Measurements from ENCODE around the gene RORC.
A peak's percentile ranks its signal among the peaks of the same experiment; 100 is the strongest.
"Not testable (repeated sequence)": the region's sequence is repeated elsewhere in the genome, so short reads cannot be mapped to it uniquely, and the experiment has no call there.

The RORC gene

GRCh38 chr1:151831605-151832004, at the start of gene RORC:
Gene RORC (minus strand): TSS chr1:151831802. CDS start chr1:151831764, 38 bp downstream.
- DNase-seq = peak in 1 of 56 donors; percentile 18

GRCh38 chr1:151875419-151876097, 44.0 kb upstream of the RORC start:
- DNase-seq = no peak

GRCh38 chr1:151872776-151873175, 41.2 kb upstream of the RORC start:
- not testable (repeated sequence) for DNase-seq

- no peak for DNase-seq
Measured at GRCh38 chr1:151871284-151872030, 39.9 kb upstream of the RORC start.

GRCh38 chr1:151868486-151868885, 36.9 kb upstream of the RORC start:
- DNase-seq = no peak

GRCh38 chr1:151867765-151868411, 36.3 kb upstream of the RORC start:
- peak in 2 of 56 donors; percentile 8 to 9 for DNase-seq

- DNase-seq = no peak
Measured at GRCh38 chr1:151867321-151867720, 35.7 kb upstream of the RORC start.

- no peak for DNase-seq
Measured at GRCh38 chr1:151864411-151864810, 32.8 kb upstream of the RORC start.

- DNase-seq = no peak
Measured at GRCh38 chr1:151862604-151863003, 31.0 kb upstream of the RORC start.

GRCh38 chr1:151860504-151861187, 29.0 kb upstream of the RORC start:
- DNase-seq = no peak

- no peak for DNase-seq
Measured at GRCh38 chr1:151859891-151860293, 28.3 kb upstream of the RORC start.

- no peak for DNase-seq
Measured at GRCh38 chr1:151858886-151859665, 27.5 kb upstream of the RORC start.

- no peak for DNase-seq
Measured at GRCh38 chr1:151858030-151858746, 26.6 kb upstream of the RORC start.

- no peak for DNase-seq
Measured at GRCh38 chr1:151855933-151856332, 24.3 kb upstream of the RORC start.

GRCh38 chr1:151855516-151855915, 23.9 kb upstream of the RORC start:
- DNase-seq = not testable (repeated sequence)

- DNase-seq = no peak
Measured at GRCh38 chr1:151854658-151855057, 23.1 kb upstream of the RORC start.

GRCh38 chr1:151853411-151853943, 21.9 kb upstream of the RORC start, which contains the start of gene THEM5:
Gene THEM5 (minus strand): TSS chr1:151853712. CDS start chr1:151853565, 147 bp downstream.
- no peak for DNase-seq

GRCh38 chr1:151852733-151853132, 21.1 kb upstream of the RORC start:
- DNase-seq = no peak

GRCh38 chr1:151851886-151852285, 20.3 kb upstream of the RORC start:
- no peak for DNase-seq

- DNase-seq = no peak
Measured at GRCh38 chr1:151849871-151850270, 18.3 kb upstream of the RORC start.
